GOT3 (cell line): ENCODE results near the gene C18orf63.

Experiments
- DNase-seq: peaks from one replicate; lab custom pipeline; 2025; ENCODE audit warnings: mixed read lengths; lab: John Stamatoyannopoulos, UW

The C18orf63 gene

GRCh38 chr18:74328206-74328605 is 12.6 kb downstream of the C18orf63 start:
- no peak for DNase-seq

- no peak for DNase-seq
These were observed 14.1 kb downstream of the C18orf63 start for GRCh38 chr18:74329688-74330205.

GRCh38 chr18:74331404-74331803 is 15.8 kb downstream of the C18orf63 start:
- DNase-seq, result no peak

- DNase-seq, result no peak
These were observed 17.5 kb downstream of the C18orf63 start for GRCh38 chr18:74333091-74333490.

GRCh38 chr18:74334242-74334893 is 18.7 kb downstream of the C18orf63 start:
- DNase-seq, result no peak

- DNase-seq, result no peak
These were observed 21.0 kb downstream of the C18orf63 start for GRCh38 chr18:74336656-74337055.

- DNase-seq, result no peak
These were observed 21.7 kb downstream of the C18orf63 start for GRCh38 chr18:74337155-74337911.

- DNase-seq, result no peak
These were observed 22.3 kb downstream of the C18orf63 start for GRCh38 chr18:74337912-74338309.

- no peak for DNase-seq
These were observed 26.9 kb downstream of the C18orf63 start for GRCh38 chr18:74342416-74343043.

- DNase-seq, result no peak
These were observed 30.6 kb downstream of the C18orf63 start for GRCh38 chr18:74346206-74346605.

- DNase-seq, result no peak
These were observed 32.9 kb downstream of the C18orf63 start for GRCh38 chr18:74348581-74348980.

- DNase-seq, result no peak
These were observed 35.7 kb downstream of the C18orf63 start for GRCh38 chr18:74351354-74351753.

GRCh38 chr18:74353169-74353775 is 37.6 kb downstream of the C18orf63 start:
- no peak for DNase-seq

GRCh38 chr18:74356959-74357358 is 41.3 kb downstream of the C18orf63 start:
- DNase-seq, result no peak

GRCh38 chr18:74360852-74361655 is 45.4 kb downstream of the C18orf63 start:
- no peak for DNase-seq

- DNase-seq, result no peak
These were observed 52.3 kb downstream of the C18orf63 start for GRCh38 chr18:74367905-74368304.

- no peak for DNase-seq
These were observed 53.5 kb downstream of the C18orf63 start for GRCh38 chr18:74368901-74369705.

- no peak for DNase-seq
These were observed 54.5 kb downstream of the C18orf63 start for GRCh38 chr18:74370115-74370514.

- DNase-seq, result no peak
These were observed 57.8 kb downstream of the C18orf63 start for GRCh38 chr18:74373428-74373827.

- DNase-seq, result no peak
These were observed 60.4 kb downstream of the C18orf63 start for GRCh38 chr18:74375999-74376398.

GRCh38 chr18:74376523-74376922 is 60.9 kb downstream of the C18orf63 start:
- no peak for DNase-seq
